Breast epithelium (tissue), 4 donors: ENCODE results near the gene MYH7. TPM values are rescaled to one million over a fixed set of nuclear protein-coding genes. Genes with fewer than 3 reads are reported as not detected.
"Not testable (repeated sequence)": the region's sequence is repeated elsewhere in the genome, so short reads cannot be mapped to it uniquely, and the experiment has no call there.

Source experiments
- DNase-seq, 2 donors: peaks; one replicate each; pipeline ENCODE4 v3.0.0-alpha.2; 2019; ENCODE audit warnings: low spot score in 2 of 2
- H3K27ac ChIP-seq, 2 donors: fragments of 200-600 bp; sonication (generic) in 1 of 2; one replicate each; pipeline ENCODE4 v1.5.1; 2016 to 2019; ENCODE audit warnings: mild to moderate bottlenecking in 1 of 2
- H3K27me3 ChIP-seq, 2 donors: fragments of 200-600 bp; sonication (generic) in 1 of 2; one replicate each; pipeline versions ENCODE4 v1.5.1 to v1.6.0; 2017 to 2019; ENCODE audit warnings: control low read depth in 1 of 2, mild to moderate bottlenecking in 1 of 2
- H3K36me3 ChIP-seq: fragments of 200-600 bp; one replicate; pipeline ENCODE4 v1.5.1; 2019
- H3K4me1 ChIP-seq, 2 donors: fragments of 200-600 bp; sonication (generic); one replicate each; pipeline ENCODE4 v1.5.1; 2016 to 2019; ENCODE audit warnings: control low read depth in 1 of 2
- H3K4me3 ChIP-seq, 3 donors: fragments of 200-600 bp; sonication (generic); 1 replicate in 2 of 3; 2 replicates in 1 of 3; pipeline ENCODE4 v1.5.1; 2016 to 2019; ENCODE audit warnings: mild to moderate bottlenecking in 3 of 3, moderate library complexity in 2 of 3
- H3K9me3 ChIP-seq, 2 donors: fragments of 200-600 bp; sonication (generic) in 1 of 2; one replicate each; pipeline ENCODE4 v1.5.1; 2016 to 2019; ENCODE audit warnings: control low read depth in 1 of 2
- POLR2A ChIP-seq: fragments of 450-650 bp; IDR thresholded peaks from one replicate; pipeline ENCODE4 v1.6.1; 2016; ENCODE audit warnings: antibody characterized with exemption, mild to moderate bottlenecking, moderate library complexity
- POLR2AphosphoS5 ChIP-seq, 3 donors: sonication (generic); formaldehyde crosslinking; IDR thresholded peaks; one replicate each; pipeline ENCODE4 v1.6.1; 2017; ENCODE audit warnings: antibody characterized with exemption in 3 of 3
- intact Hi-C: fragments of 100-400 bp; cut with DNase I; formaldehyde crosslinking; loops from one replicate; pipeline ENCODE4 v1.15.1; 2023; ENCODE audit warnings: low total_unique reads
- total RNA-seq, 3 donors: library from RNA; depleted of rRNA; stranded (reverse); fragments of >200 nt; gene quantifications; one replicate each; pipeline ENCODE4 v1.1.0, GENCODE V29; 2016
- TF ChIP-seq, protein P1 (sequence below), 3 donors: fragments of 450-650 bp; IDR thresholded peaks; one replicate each; pipeline ENCODE4 v1.5.1; 2016 to 2017; ENCODE audit warnings: antibody characterized with exemption in 3 of 3, mild to moderate bottlenecking in 3 of 3, moderate library complexity in 3 of 3

MYH7 gene
- total RNA-seq, 3 donors from 2014 or later, result not detected

DNA sequence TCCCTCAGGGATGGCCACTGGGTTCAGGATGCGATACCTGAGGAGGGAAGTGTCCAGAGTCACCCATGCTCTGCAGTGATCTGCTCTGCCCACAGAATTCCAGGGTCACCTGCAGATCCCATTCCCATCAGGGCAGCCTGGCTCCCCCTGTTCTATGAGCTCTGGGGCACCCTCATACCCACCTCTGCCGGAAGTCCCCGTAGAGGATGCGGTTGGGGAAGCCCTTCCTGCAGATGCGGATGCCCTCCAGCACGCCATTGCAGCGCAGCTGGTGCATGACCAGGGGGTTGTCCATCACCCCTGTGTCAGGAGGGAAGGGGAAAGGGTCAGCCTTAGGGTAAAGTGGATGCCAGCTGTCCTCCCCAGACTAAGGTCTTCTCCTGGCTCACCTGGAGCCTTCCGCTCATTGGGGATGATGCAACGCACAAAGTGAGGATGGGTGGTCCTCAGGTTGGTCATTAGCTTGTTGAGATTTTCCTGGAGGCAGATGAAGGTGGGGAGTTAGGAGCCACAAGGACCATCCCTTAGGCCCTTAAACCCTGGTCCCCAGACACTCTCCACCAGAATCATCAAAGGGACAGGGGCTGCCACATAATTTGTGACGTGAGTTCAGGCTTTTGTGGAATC, 38.6 kb downstream of the MYH7 start:
- H3K27ac ChIP-seq, result no peak overlapping the region
- H3K9me3 ChIP-seq, result no peaks in the 10 kb centered on the region
- no peaks in the 10 kb centered on the region for H3K36me3 ChIP-seq
- intact Hi-C loops, result no loop called here
- peaks cover 0 to 2% of the 10 kb centered on the region in 2 donors for H3K27me3 ChIP-seq
- H3K4me1 ChIP-seq, result no peaks in the 10 kb centered on the region
- DNase-seq, result no peak
- no peak overlapping the region for H3K4me3 ChIP-seq
- no peak for TF ChIP-seq POLR2AphosphoS5 (IDR thresholded peaks at IDR 0.05)
- TF ChIP-seq POLR2A, result no peak
- TF ChIP-seq, protein P1, sequence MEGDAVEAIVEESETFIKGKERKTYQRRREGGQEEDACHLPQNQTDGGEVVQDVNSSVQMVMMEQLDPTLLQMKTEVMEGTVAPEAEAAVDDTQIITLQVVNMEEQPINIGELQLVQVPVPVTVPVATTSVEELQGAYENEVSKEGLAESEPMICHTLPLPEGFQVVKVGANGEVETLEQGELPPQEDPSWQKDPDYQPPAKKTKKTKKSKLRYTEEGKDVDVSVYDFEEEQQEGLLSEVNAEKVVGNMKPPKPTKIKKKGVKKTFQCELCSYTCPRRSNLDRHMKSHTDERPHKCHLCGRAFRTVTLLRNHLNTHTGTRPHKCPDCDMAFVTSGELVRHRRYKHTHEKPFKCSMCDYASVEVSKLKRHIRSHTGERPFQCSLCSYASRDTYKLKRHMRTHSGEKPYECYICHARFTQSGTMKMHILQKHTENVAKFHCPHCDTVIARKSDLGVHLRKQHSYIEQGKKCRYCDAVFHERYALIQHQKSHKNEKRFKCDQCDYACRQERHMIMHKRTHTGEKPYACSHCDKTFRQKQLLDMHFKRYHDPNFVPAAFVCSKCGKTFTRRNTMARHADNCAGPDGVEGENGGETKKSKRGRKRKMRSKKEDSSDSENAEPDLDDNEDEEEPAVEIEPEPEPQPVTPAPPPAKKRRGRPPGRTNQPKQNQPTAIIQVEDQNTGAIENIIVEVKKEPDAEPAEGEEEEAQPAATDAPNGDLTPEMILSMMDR (IDR thresholded peaks at IDR 0.05), result no peak

DNA sequence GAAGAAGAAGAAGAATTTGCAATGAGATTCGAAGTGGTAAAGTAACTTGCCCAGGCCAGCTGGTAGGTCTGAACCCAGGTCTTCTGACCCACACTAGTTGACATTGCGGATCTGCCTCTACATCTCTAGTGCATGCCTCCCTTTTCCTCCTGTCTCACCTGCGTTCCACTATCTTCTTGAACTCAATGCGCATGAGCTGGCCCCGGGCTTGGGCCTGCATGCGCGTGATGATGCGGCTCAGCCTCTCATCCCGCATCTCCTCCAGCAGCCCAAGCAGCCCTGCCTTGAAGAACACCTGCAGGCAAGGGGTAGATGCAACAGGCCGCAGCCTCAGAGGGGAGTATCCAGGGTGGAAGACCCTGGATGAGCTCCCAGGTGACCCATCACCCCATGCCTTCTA, 39.3 kb downstream of the MYH7 start:
- Histone ChIP-seq H3K27ac (no peak overlapping the region), H3K4me3 (no peak overlapping the region), H3K9me3 (no peaks in the 10 kb centered on the region), H3K27me3 (no peaks in the 10 kb centered on the region), H3K36me3 (no peaks in the 10 kb centered on the region), H3K4me1 (no peaks in the 10 kb centered on the region)
- no peak for DNase-seq
- TF ChIP-seq POLR2A (no peak), POLR2AphosphoS5 (IDR thresholded peaks at IDR 0.05) (no peak)
- TF ChIP-seq, protein P1 (IDR thresholded peaks at IDR 0.05), result no peak
- intact Hi-C loops, result no loop called here

DNA sequence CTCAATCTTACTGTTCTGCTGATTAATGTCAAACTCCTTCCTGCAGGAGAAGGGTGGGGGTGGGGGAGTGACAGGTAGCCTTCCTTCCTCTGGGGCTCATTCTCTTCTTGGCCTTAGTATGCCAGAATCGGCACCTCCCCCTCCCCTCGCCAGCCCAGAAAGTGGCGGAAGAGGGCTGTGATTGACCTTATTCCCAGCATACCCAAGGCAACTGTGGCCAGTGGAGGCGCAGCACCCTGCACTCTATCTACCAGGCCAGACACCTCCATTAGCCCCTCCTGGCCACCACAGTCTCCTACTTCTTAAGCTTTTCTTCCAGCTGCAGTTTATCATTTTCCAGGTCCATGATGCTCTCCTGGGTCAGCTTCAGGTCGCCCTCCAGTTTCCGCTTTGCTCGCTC, 42.8 kb downstream of the MYH7 start:
- no peaks in the 10 kb centered on the region for H3K36me3 ChIP-seq
- no peak overlapping the region for H3K27ac ChIP-seq
- H3K27me3 ChIP-seq, result no peaks in the 10 kb centered on the region
- no peaks in the 10 kb centered on the region for H3K9me3 ChIP-seq
- intact Hi-C loops, result no loop called here
- no peak for DNase-seq
- no peaks in the 10 kb centered on the region for H3K4me1 ChIP-seq
- no peak overlapping the region for H3K4me3 ChIP-seq
- TF ChIP-seq, protein P1 (IDR thresholded peaks at IDR 0.05), result no peak
- TF ChIP-seq POLR2A (no peak), POLR2AphosphoS5 (IDR thresholded peaks at IDR 0.05) (no peak)

DNA sequence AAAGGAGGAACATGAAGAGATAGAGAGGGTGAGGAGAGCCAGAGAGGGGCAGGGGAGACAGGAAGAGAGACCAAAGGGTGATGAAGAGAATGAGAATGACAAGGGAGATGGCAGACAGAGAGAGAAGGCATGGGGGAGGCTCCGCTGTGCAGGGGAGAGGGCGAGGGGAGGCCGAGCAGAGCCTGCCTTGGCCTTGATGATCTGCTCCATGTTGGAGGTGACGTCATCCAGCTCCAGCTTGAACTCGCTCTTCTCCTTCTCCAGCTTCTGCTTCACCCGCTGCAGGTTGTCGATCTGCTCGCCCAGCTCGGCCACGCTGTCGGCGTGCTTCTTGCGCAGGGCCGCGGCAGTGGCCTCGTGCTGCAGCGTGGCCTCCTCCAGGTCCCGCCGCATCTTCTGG, 45.6 kb downstream of the MYH7 start:
- DNase-seq, H3K36me3 ChIP-seq, H3K9me3 ChIP-seq, H3K27ac ChIP-seq, intact Hi-C loops, H3K27me3 ChIP-seq, H3K4me3 ChIP-seq, H3K4me1 ChIP-seq: not testable (repeated sequence)

DNA sequence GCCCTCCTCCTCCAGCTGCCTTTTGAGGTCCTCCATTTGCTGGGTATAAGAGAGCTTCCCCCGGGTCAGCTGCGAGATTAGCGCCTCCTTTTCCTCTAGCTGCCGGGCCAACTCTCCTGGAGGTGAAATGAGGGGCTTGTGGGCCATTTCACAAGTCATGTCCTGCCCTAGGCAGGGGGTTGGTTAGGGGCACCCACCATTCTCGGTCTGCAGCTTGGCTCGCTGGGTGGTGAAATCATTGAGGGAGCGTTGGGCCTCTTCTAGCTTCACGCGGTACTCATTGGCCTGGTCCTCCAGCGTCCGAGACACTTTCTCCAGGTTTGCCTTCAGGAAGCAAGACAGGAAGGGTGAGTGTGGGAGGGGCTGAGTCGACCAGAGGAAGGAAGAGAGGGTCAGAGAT, 46.1 kb downstream of the MYH7 start:
- no peak for DNase-seq
- H3K4me1 ChIP-seq, result no peaks in the 10 kb centered on the region
- no peaks in the 10 kb centered on the region for H3K9me3 ChIP-seq
- H3K4me3 ChIP-seq, result no peak overlapping the region
- no peaks in the 10 kb centered on the region for H3K36me3 ChIP-seq
- no peaks in the 10 kb centered on the region for H3K27me3 ChIP-seq
- TF ChIP-seq POLR2AphosphoS5 (IDR thresholded peaks at IDR 0.05) (no peak), POLR2A (no peak)
- TF ChIP-seq, protein P1 (IDR thresholded peaks at IDR 0.05), result no peak
- intact Hi-C loops, result no loop called here
- H3K27ac ChIP-seq, result no peak overlapping the region

DNA sequence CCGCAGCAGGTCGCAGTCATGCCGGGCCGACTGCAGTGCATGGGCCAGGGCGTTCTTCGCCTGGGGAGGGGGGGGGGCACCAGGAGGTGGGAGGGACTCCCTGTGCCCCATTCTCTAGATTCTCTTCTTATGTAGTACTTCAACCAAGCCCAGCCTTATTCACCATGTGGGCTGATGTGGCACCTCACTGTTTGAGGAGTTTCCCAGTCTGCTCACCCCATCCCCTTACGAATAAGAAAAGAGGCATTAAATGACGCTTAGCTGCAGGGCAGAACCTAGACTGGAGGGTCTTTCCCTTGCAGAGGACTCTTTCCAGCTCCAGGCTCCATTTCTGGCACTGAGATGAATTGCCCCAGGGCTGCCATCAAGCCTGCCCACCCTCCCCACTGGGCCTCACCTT, 46.5 kb downstream of the MYH7 start:
- TF ChIP-seq POLR2A (no peak), POLR2AphosphoS5 (IDR thresholded peaks at IDR 0.05) (no peak)
- TF ChIP-seq, protein P1 (IDR thresholded peaks at IDR 0.05), result no peak
- no peak for DNase-seq
- H3K4me1 ChIP-seq, result no peaks in the 10 kb centered on the region
- no peaks in the 10 kb centered on the region for H3K9me3 ChIP-seq
- no peaks in the 10 kb centered on the region for H3K27me3 ChIP-seq
- intact Hi-C loops, result no loop called here
- no peak overlapping the region for H3K4me3 ChIP-seq
- no peaks in the 10 kb centered on the region for H3K36me3 ChIP-seq
- no peak overlapping the region for H3K27ac ChIP-seq
